Parathyroid adenoma (tissue), 2 donors: ENCODE measurements around the gene C1orf105.

Source experiments
- H2AFZ ChIP-seq: fragments of 300-600 bp; sonication (generic); one replicate; pipeline ENCODE4 v1.7.0; 2017; ENCODE audit warnings: antibody characterized with exemption, mild to moderate bottlenecking
- H3K27ac ChIP-seq: fragments of 300-600 bp; sonication (generic); one replicate; pipeline ENCODE4 v1.7.0; 2017
- H3K27me3 ChIP-seq: fragments of 300-600 bp; sonication (generic); one replicate; pipeline ENCODE4 v1.7.0; 2017; ENCODE audit warnings: low read length; ENCODE audit not compliant: control insufficient read depth, insufficient read depth
- H3K36me3 ChIP-seq: fragments of 300-600 bp; sonication (generic); one replicate; pipeline ENCODE4 v1.7.0; 2017; ENCODE audit warnings: low read length; ENCODE audit not compliant: control insufficient read depth, insufficient read depth
- H3K4me1 ChIP-seq: fragments of 300-600 bp; sonication (generic); one replicate; pipeline ENCODE4 v1.7.0; 2017; ENCODE audit warnings: control low read depth
- H3K4me2 ChIP-seq: fragments of 300-600 bp; sonication (generic); one replicate; pipeline ENCODE4 v1.7.0; 2017; ENCODE audit warnings: low read length
- H3K4me3 ChIP-seq: fragments of 300-600 bp; sonication (generic); one replicate; pipeline ENCODE4 v1.7.0; 2017; ENCODE audit warnings: low read depth, low read length
- H3K79me2 ChIP-seq: fragments of 300-600 bp; sonication (generic); one replicate; pipeline ENCODE4 v1.7.0; 2017; ENCODE audit warnings: control low read depth
- H3K9ac ChIP-seq: fragments of 300-600 bp; sonication (generic); one replicate; pipeline ENCODE4 v1.7.0; 2017; ENCODE audit warnings: mild to moderate bottlenecking
- H3K9me3 ChIP-seq: fragments of 300-600 bp; sonication (generic); one replicate; pipeline ENCODE4 v1.7.0; 2017; ENCODE audit warnings: low read length; ENCODE audit not compliant: control insufficient read depth
- TF ChIP-seq, protein P1 (sequence below): fragments of 300-600 bp; sonication (generic); IDR thresholded peaks from one replicate; pipeline ENCODE4 v1.7.0; 2017; ENCODE audit warnings: antibody characterized with exemption, mild to moderate bottlenecking
- donor health status: primary hyperparathyroidism.

C1orf105 gene

DNA sequence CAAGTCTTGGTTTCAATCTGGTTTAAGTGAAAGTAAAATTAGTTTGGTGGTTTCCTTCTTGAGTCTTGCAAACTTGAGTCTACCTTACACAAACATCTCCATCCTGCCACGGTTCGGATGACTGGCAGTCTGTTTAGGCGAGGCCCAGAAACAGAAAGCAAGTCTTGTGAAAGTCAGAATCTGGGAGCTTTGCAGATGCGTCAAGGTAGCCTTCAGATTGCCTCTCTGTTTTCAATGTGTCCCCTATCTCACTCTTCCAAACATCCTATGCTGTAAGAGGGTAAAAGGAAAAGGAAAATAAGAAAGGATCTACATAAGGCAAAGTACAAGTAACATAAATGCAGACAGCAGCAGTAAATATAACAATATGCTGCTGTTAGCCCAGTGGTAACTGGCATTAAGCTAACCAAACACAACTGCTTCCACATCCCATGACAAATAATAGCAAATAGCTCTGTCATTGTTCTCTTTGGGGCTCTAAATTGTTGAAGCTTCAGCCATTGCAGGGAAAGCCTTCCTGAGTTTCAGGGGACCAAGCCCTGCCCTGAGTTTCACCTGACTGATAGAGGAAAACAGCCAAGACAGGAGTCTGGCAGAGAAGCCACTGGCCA is 26.2 kb upstream of the C1orf105 start:
- Histone ChIP-seq H3K4me1 (peaks cover 9% of the 10 kb centered on the region), H3K36me3 (no peaks in the 10 kb centered on the region), H3K27ac (peak overlapping the region; percentile 68), H3K4me3 (peak overlapping the region; percentile 23), H3K79me2 (no peaks in the 10 kb centered on the region), H3K27me3 (no peaks in the 10 kb centered on the region), H3K4me2 (peak overlapping the region; percentile 62), H3K9me3 (no peaks in the 10 kb centered on the region), H3K9ac (no peak overlapping the region), H2AFZ (peak overlapping the region; percentile 72)
- TF ChIP-seq, protein P1, sequence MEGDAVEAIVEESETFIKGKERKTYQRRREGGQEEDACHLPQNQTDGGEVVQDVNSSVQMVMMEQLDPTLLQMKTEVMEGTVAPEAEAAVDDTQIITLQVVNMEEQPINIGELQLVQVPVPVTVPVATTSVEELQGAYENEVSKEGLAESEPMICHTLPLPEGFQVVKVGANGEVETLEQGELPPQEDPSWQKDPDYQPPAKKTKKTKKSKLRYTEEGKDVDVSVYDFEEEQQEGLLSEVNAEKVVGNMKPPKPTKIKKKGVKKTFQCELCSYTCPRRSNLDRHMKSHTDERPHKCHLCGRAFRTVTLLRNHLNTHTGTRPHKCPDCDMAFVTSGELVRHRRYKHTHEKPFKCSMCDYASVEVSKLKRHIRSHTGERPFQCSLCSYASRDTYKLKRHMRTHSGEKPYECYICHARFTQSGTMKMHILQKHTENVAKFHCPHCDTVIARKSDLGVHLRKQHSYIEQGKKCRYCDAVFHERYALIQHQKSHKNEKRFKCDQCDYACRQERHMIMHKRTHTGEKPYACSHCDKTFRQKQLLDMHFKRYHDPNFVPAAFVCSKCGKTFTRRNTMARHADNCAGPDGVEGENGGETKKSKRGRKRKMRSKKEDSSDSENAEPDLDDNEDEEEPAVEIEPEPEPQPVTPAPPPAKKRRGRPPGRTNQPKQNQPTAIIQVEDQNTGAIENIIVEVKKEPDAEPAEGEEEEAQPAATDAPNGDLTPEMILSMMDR, result no peak

DNA sequence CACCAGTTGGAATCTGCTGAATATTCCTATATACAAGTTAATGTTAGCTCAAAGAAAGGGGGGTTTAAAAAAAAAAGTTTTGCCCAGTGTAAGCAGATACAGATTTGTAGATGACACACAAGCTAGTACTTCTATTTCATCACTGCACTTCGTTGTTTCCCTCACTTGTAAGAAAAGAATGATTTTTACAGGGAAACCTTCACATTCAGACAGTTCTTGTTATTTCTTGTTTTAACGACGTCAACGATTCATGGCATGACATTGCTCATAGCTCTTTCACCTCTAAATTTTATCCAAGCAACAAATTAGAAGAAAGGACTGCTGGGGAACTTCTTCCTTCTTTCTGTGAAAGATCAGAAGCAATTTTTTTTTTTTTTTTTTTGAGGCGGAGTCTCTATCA is 25.7 kb upstream of the C1orf105 start:
- Histone ChIP-seq H2AFZ (peak overlapping the region; percentile 72), H3K27me3 (no peaks in the 10 kb centered on the region), H3K9ac (no peak overlapping the region), H3K4me2 (no peak overlapping the region), H3K9me3 (no peaks in the 10 kb centered on the region), H3K4me3 (no peak overlapping the region), H3K36me3 (no peaks in the 10 kb centered on the region), H3K4me1 (peaks cover 9% of the 10 kb centered on the region), H3K27ac (peak overlapping the region; percentile 68), H3K79me2 (no peaks in the 10 kb centered on the region)
- TF ChIP-seq, protein P1, result no peak

DNA sequence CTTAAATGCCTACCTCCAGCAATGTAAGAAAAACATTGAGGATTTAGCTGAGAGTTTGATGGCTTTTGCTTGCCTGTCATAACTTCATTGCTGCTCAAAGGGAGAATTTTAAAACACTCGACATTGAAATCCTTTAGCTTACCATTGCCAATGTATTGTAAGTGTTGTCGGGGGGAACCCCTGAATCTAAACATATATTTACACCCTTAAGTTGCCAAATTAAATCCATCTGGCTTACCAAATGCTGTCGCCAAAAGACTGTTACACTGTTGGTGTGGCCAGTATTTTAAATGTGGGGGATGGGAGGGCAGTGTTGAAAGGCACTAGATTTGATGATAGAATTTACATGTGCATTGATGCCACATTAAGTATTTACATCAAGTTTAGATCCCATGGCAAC is 24.9 kb upstream of the C1orf105 start:
- Histone ChIP-seq H3K27me3 (no peaks in the 10 kb centered on the region), H3K9ac (no peak overlapping the region), H3K4me3 (no peak overlapping the region), H3K4me2 (no peak overlapping the region), H3K9me3 (no peaks in the 10 kb centered on the region), H3K36me3 (no peaks in the 10 kb centered on the region), H2AFZ (no peak overlapping the region), H3K4me1 (peaks cover 9% of the 10 kb centered on the region), H3K79me2 (no peaks in the 10 kb centered on the region), H3K27ac (no peak overlapping the region)
- TF ChIP-seq, protein P1, result no peak

DNA sequence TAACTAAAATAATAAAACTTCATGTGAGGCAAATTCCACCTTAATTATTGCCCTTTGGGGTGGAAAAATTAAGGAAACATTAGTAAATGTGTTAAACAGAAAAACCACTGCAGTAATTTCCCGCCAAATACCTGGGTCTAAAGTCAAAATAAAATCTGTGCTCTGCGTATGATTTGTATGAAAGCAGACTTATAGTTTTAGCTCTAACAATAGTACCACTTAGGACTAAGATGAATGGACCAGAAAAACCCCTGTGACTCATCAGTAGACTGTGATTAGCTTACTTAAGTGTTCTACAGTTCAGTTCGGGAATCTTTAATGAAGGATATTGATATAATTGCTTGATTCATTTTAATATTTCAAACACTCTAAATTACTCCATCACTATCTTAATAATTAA is 23.3 kb upstream of the C1orf105 start:
- Histone ChIP-seq H3K27ac (no peak overlapping the region), H3K9ac (no peak overlapping the region), H3K4me2 (no peak overlapping the region), H3K27me3 (no peaks in the 10 kb centered on the region), H3K9me3 (no peaks in the 10 kb centered on the region), H2AFZ (no peak overlapping the region), H3K4me3 (no peak overlapping the region), H3K79me2 (no peaks in the 10 kb centered on the region), H3K4me1 (peaks cover 9% of the 10 kb centered on the region), H3K36me3 (no peaks in the 10 kb centered on the region)
- TF ChIP-seq, protein P1, result no peak

DNA sequence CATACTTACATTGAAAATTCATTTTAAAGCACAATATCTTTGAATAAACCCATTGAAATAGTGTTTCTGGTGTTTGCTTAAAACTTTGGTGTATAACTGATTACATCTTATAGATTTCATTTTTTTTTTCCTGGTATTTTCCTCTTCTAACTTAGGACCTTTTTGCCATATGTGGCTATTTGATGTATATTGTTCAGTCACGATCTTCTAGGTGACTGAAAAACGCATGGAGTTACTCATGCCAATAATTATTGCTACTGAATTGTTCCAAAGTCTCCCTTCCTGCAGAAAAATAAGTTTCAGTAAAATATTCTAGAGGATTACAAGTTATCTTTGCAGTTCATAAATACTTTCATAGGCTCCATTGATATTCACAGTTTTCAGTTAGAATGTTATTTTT is 22.9 kb upstream of the C1orf105 start:
- Histone ChIP-seq H3K27ac (no peak overlapping the region), H3K4me2 (no peak overlapping the region), H3K4me1 (peaks cover 9% of the 10 kb centered on the region), H3K4me3 (no peak overlapping the region), H3K9me3 (no peaks in the 10 kb centered on the region), H3K79me2 (no peaks in the 10 kb centered on the region), H2AFZ (no peak overlapping the region), H3K27me3 (no peaks in the 10 kb centered on the region), H3K36me3 (no peaks in the 10 kb centered on the region), H3K9ac (no peak overlapping the region)
- TF ChIP-seq, protein P1, result no peak
